Fibroblast of lung (primary cell): Measurements from ENCODE around the gene ZNF423. TPM values are rescaled to one million over a fixed set of nuclear protein-coding genes. Genes with fewer than 3 reads are reported as not detected.

ENCODE experiments used
- DNase-seq, 2 donors: peaks; one replicate each; pipeline versions ENCODE4 v3.0.0 to v3.0.0-alpha.2; 2010; ENCODE audit warnings: low read depth in 2 of 2
- H2AFZ ChIP-seq: 2 replicates; pipeline ENCODE4 v1.5.1; 2012; ENCODE audit warnings: low read length, control low read depth, inconsistent platforms
- H3K27ac ChIP-seq: 2 replicates; pipeline ENCODE4 v1.5.1; 2011; ENCODE audit warnings: low read length, control low read depth; ENCODE audit not compliant: insufficient read depth
- H3K27me3 ChIP-seq: 2 replicates; pipeline ENCODE4 v1.5.1; 2011; ENCODE audit warnings: mild to moderate bottlenecking, low read length; ENCODE audit not compliant: control insufficient read depth, insufficient read depth
- H3K36me3 ChIP-seq: 2 replicates; pipeline ENCODE4 v1.5.1; 2011; ENCODE audit warnings: low read length; ENCODE audit not compliant: control insufficient read depth, insufficient read depth
- H3K4me1 ChIP-seq: 2 replicates; pipeline ENCODE4 v1.5.1; 2011; ENCODE audit warnings: low read length; ENCODE audit not compliant: control insufficient read depth, insufficient read depth; ENCODE audit errors: extremely low read depth
- H3K4me2 ChIP-seq: 2 replicates; pipeline ENCODE4 v1.5.1; 2011; ENCODE audit warnings: low read length, control low read depth; ENCODE audit not compliant: insufficient read depth; ENCODE audit errors: extremely low read depth
- H3K4me3 ChIP-seq, 4 experiments: fragments of 200-600 bp in 1 of 4; sonication (generic) in 1 of 4; replicated peaks in 1 of 4; 2 replicates each; pipeline ENCODE4 v1.5.1; 2011 to 2016; ENCODE audit warnings: low read length in 4 of 4, low read depth in 3 of 4, mild to moderate bottlenecking in 3 of 4, control low read depth in 2 of 4, inconsistent platforms in 1 of 4, mixed read lengths in 1 of 4; ENCODE audit not compliant: insufficient read depth in 1 of 4; ENCODE audit errors: control extremely low read depth in 1 of 4
- H3K79me2 ChIP-seq: 2 replicates; pipeline ENCODE4 v1.5.1; 2012; ENCODE audit warnings: mild to moderate bottlenecking, low read length, inconsistent platforms; ENCODE audit not compliant: control insufficient read depth, insufficient read depth
- H3K9ac ChIP-seq: 2 replicates; pipeline ENCODE4 v1.5.1; 2011; ENCODE audit warnings: mild to moderate bottlenecking, low read length, control low read depth; ENCODE audit not compliant: insufficient read depth
- H3K9me3 ChIP-seq: 2 replicates; pipeline ENCODE4 v1.5.1; 2012; ENCODE audit warnings: low read depth, low read length; ENCODE audit not compliant: control insufficient read depth, insufficient read depth
- H4K20me1 ChIP-seq: 2 replicates; pipeline ENCODE4 v1.5.1; 2011; ENCODE audit warnings: low read length; ENCODE audit not compliant: control insufficient read depth, insufficient read depth; ENCODE audit errors: extremely low read depth
- CTCF ChIP-seq, 2 donors: IDR thresholded peaks in 1 of 2; conservative IDR thresholded peaks in 1 of 2; 1 replicate in 1 of 2; 2 replicates in 1 of 2; pipeline ENCODE4 v1.5.1; 2011 to 2012; ENCODE audit warnings: low read length in 2 of 2, control low read depth in 1 of 2, inconsistent platforms in 1 of 2, low read depth in 1 of 2, mild to moderate bottlenecking in 1 of 2
- EZH2 ChIP-seq: IDR thresholded peaks from 2 replicates; pipeline ENCODE4 v1.5.1; 2012; ENCODE audit warnings: low read length, control low read depth, mild to moderate bottlenecking; ENCODE audit errors: missing control alignments
- polyA plus RNA-seq, 2 donors: library from polyadenylated mRNA; depleted of rRNA in 1 of 2; stranded (reverse) in 1 of 2; unstranded in 1 of 2; fragments of >200 nt; gene quantifications; 2 replicates each; pipeline ENCODE4 v1.2.1, GENCODE V29; 2011 to 2012; ENCODE audit warnings: missing spikeins in 1 of 2
- total RNA-seq: library from RNA; depleted of rRNA; stranded (reverse); fragments of >200 nt; gene quantifications from 2 replicates; pipeline ENCODE4 v1.2.1, GENCODE V29; 2014

The ZNF423 gene
- total and polyA plus RNA-seq, 2 donors (not counting 1 experiment from before 2014, with no cell fraction given): 0.07 to 0.17 TPM

GRCh38 chr16:49866595-49867071 is 10.7 kb upstream of the ZNF423 start:
- no peaks in the 10 kb centered on the region for H3K79me2 ChIP-seq
- no peaks in the 10 kb centered on the region for H3K4me1 ChIP-seq
- no peak overlapping the region for H2AFZ ChIP-seq
- no peak for DNase-seq
- no peak for TF ChIP-seq CTCF (conservative IDR thresholded peaks at IDR 0.05 in 1 of 2, IDR thresholded peaks at IDR 0.05 in 1 of 2; ENCODE audit: low read depth in 1 of 2, low read length in 2 of 2)
- H3K9me3 ChIP-seq: no peaks in the 10 kb centered on the region
- no peak overlapping the region for H3K4me2 ChIP-seq
- peaks cover 3% of the 10 kb centered on the region for H3K27me3 ChIP-seq
- H3K4me3 ChIP-seq: no peak overlapping the region
- no peaks in the 10 kb centered on the region for H4K20me1 ChIP-seq
- H3K36me3 ChIP-seq: no peaks in the 10 kb centered on the region
- H3K9ac ChIP-seq: no peak overlapping the region
- H3K27ac ChIP-seq: no peak overlapping the region

- no peak for DNase-seq
- no peak overlapping the region for H3K27ac ChIP-seq
- H3K36me3 ChIP-seq: no peaks in the 10 kb centered on the region
- H2AFZ ChIP-seq: no peak overlapping the region
- no peak overlapping the region for H3K4me3 ChIP-seq
- no peaks in the 10 kb centered on the region for H3K4me1 ChIP-seq
- no peak overlapping the region for H3K4me2 ChIP-seq
- TF ChIP-seq EZH2: no peak
- no peak for TF ChIP-seq CTCF (conservative IDR thresholded peaks at IDR 0.05 in 1 of 2, IDR thresholded peaks at IDR 0.05 in 1 of 2; ENCODE audit: low read depth in 1 of 2, low read length in 2 of 2)
- no peaks in the 10 kb centered on the region for H4K20me1 ChIP-seq
- H3K79me2 ChIP-seq: no peaks in the 10 kb centered on the region
- H3K27me3 ChIP-seq: peaks cover 19% of the 10 kb centered on the region
- no peak overlapping the region for H3K9ac ChIP-seq
- H3K9me3 ChIP-seq: no peaks in the 10 kb centered on the region
Observed at GRCh38 chr16:49862694-49863093, 6.8 kb upstream of the ZNF423 start.

GRCh38 chr16:49861299-49861698 is 5.4 kb upstream of the ZNF423 start:
- Histone ChIP-seq H3K27ac (no peak overlapping the region), H3K4me1 (no peaks in the 10 kb centered on the region), H2AFZ (no peak overlapping the region), H3K27me3 (peaks cover 22% of the 10 kb centered on the region), H3K4me2 (no peak overlapping the region), H3K9me3 (no peaks in the 10 kb centered on the region), H3K9ac (no peak overlapping the region), H3K36me3 (no peaks in the 10 kb centered on the region), H4K20me1 (no peaks in the 10 kb centered on the region), H3K4me3 (no peak overlapping the region), H3K79me2 (no peaks in the 10 kb centered on the region)
- TF ChIP-seq CTCF (conservative IDR thresholded peaks at IDR 0.05 in 1 of 2, IDR thresholded peaks at IDR 0.05 in 1 of 2; ENCODE audit: low read depth in 1 of 2, low read length in 2 of 2): no peak
- TF ChIP-seq EZH2: no peak
- no peak for DNase-seq
